ENCODE measurements around the gene MSI2. TPM values are rescaled to one million over a fixed set of nuclear protein-coding genes. Genes with fewer than 3 reads are reported as not detected.

The MSI2 gene
- total and polyA plus RNA-seq, 2 donors (not counting 1 experiment from before 2014, with no cell fraction given), result 16.1 to 196 TPM

DNA sequence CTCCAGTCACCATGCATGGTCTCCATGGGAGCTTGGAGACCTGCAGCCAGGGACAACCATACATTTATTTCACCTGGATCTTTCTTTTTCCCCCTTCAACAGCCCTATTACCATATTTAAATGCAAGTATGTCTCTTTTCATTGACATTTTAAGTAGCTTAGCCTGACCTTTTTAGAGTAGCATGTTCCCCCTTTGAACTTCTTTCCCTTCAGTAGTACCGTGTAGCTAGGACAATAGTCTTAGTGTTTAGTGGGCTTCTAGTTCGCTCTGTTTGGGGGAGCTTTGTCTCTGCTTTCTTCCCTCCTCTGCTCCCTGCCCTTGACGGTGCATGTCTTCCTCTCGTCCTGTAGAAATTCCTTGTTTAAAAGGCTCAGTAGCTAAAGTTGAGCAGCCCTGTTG is 394.2 kb downstream of the MSI2 start:
- Histone ChIP-seq H3K27me3 (replicated peaks in 1 of 4; ENCODE audit: control extremely low read depth in 1 of 4, control insufficient read depth in 3 of 4, insufficient read depth in 4 of 4, low read length in 3 of 4) (no peaks in the 10 kb centered on the region), H3K4me3 (ENCODE audit: control extremely low read depth in 1 of 5, extremely low read depth in 1 of 5, insufficient read depth in 1 of 5, low read depth in 2 of 5, low read length in 4 of 5) (no peak overlapping the region), H3K27ac (ENCODE audit: low read length in 2 of 2) (no peak overlapping the region), H3K4me1 (ENCODE audit: control insufficient read depth in 2 of 2, insufficient read depth in 2 of 2, low read length in 2 of 2) (no peaks in the 10 kb centered on the region), H3K4me2 (replicated peaks; ENCODE audit: low read depth, low read length, poor library complexity, severe bottlenecking) (no peak overlapping the region), H3K9me3 (ENCODE audit: control extremely low read depth in 1 of 3, control insufficient read depth in 2 of 3, insufficient read depth in 1 of 3, low read length in 2 of 3) (no peaks in the 10 kb centered on the region), H3K9ac (ENCODE audit: low read length) (no peak overlapping the region), H2AFZ (ENCODE audit: insufficient read depth, low read depth, low read length, poor library complexity, severe bottlenecking) (no peak overlapping the region), H3K36me3 (replicated peaks in 1 of 2; ENCODE audit: control extremely low read depth in 1 of 2, control insufficient read depth in 1 of 2, extremely low read depth in 1 of 2, insufficient read depth in 2 of 2, low read length in 1 of 2) (peaks cover 0 to 4% of the 10 kb centered on the region in 2 experiments), H3K79me2 (ENCODE audit: control insufficient read depth, insufficient read depth, low read length) (no peaks in the 10 kb centered on the region), H4K20me1 (ENCODE audit: control insufficient read depth, insufficient read depth, low read length, poor library complexity, severe bottlenecking) (no peaks in the 10 kb centered on the region)
- intact Hi-C loops (cut with micrococcal nuclease), result no loop called here
- ATAC-seq (ENCODE audit: low read depth) (no peak), DNase-seq (no peak)
- WGBS (ENCODE audit: insufficient coverage), result 100% methylated on average over 1 of the region's 4 CpGs
- no peaks in the 10 kb centered on the region for H3K27me3 Mint-ChIP-seq
- TF ChIP-seq EZH2 (IDR thresholded peaks at IDR 0.05; ENCODE audit: borderline replicate concordance, insufficient read depth, low read depth, low read length, poor library complexity, severe bottlenecking) (no peak), CTCF (IDR thresholded peaks at IDR 0.05) (no peak)
- no peak overlapping the region for H3K4me3 Mint-ChIP-seq
- H3K27ac Mint-ChIP-seq, result no peak overlapping the region
- H3K9me3 Mint-ChIP-seq (ENCODE audit: insufficient read depth), result no peaks in the 10 kb centered on the region
- H3K4me1 Mint-ChIP-seq, result peaks cover 2% of the 10 kb centered on the region
- CTCF ChIA-PET, result no interaction called here
- POLR2A ChIA-PET, result no interaction called here

DNA sequence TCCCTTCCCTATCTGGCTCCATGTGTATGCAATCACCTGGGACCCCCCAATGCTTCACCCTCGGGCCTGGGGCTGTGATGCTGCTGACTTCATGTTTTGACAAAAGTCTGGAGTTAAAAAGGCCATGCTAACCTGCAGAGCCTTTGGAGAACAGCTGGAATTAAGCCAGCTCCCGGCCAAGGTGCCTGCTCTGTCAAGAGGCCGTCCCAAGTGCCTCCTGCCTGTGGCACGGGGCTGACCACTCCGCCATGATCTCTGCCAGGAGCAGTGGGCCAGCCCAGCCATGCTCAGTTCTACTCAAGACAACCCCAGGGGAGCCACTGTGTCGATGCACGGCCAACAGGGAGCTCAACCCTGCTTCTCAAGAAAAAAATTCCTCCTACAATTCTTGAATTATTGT is 395.1 kb downstream of the MSI2 start:
- H3K4me3 ChIP-seq (ENCODE audit: control extremely low read depth in 1 of 5, extremely low read depth in 1 of 5, insufficient read depth in 1 of 5, low read depth in 2 of 5, low read length in 4 of 5), result no peak overlapping the region
- H2AFZ ChIP-seq (ENCODE audit: insufficient read depth, low read depth, low read length, poor library complexity, severe bottlenecking), result no peak overlapping the region
- no peak for TF ChIP-seq CTCF (IDR thresholded peaks at IDR 0.05)
- no peak for TF ChIP-seq EZH2 (IDR thresholded peaks at IDR 0.05; ENCODE audit: borderline replicate concordance, insufficient read depth, low read depth, low read length, poor library complexity, severe bottlenecking)
- H3K4me2 ChIP-seq (replicated peaks; ENCODE audit: low read depth, low read length, poor library complexity, severe bottlenecking), result no peak overlapping the region
- ChIA-PET POLR2A (no interaction called here), CTCF (no interaction called here)
- H3K4me1 ChIP-seq (ENCODE audit: control insufficient read depth in 2 of 2, insufficient read depth in 2 of 2, low read length in 2 of 2), result no peaks in the 10 kb centered on the region
- intact Hi-C loops (cut with micrococcal nuclease), result no loop called here
- peaks cover 0 to 5% of the 10 kb centered on the region in 2 experiments for H3K36me3 ChIP-seq (replicated peaks in 1 of 2; ENCODE audit: control extremely low read depth in 1 of 2, control insufficient read depth in 1 of 2, extremely low read depth in 1 of 2, insufficient read depth in 2 of 2, low read length in 1 of 2)
- no peaks in the 10 kb centered on the region for H4K20me1 ChIP-seq (ENCODE audit: control insufficient read depth, insufficient read depth, low read length, poor library complexity, severe bottlenecking)
- 97% methylated on average over 5 of the region's 7 CpGs for WGBS (ENCODE audit: insufficient coverage)
- Mint-ChIP-seq H3K4me3 (no peak overlapping the region), H3K27ac (no peak overlapping the region), H3K9me3 (ENCODE audit: insufficient read depth) (no peaks in the 10 kb centered on the region), H3K4me1 (peaks cover 2% of the 10 kb centered on the region), H3K27me3 (no peaks in the 10 kb centered on the region)
- DNase-seq, result no peak
- no peak for ATAC-seq (ENCODE audit: low read depth)
- no peaks in the 10 kb centered on the region for H3K27me3 ChIP-seq (replicated peaks in 1 of 4; ENCODE audit: control extremely low read depth in 1 of 4, control insufficient read depth in 3 of 4, insufficient read depth in 4 of 4, low read length in 3 of 4)
- no peaks in the 10 kb centered on the region for H3K79me2 ChIP-seq (ENCODE audit: control insufficient read depth, insufficient read depth, low read length)
- H3K9ac ChIP-seq (ENCODE audit: low read length), result no peak overlapping the region
- H3K9me3 ChIP-seq (ENCODE audit: control extremely low read depth in 1 of 3, control insufficient read depth in 2 of 3, insufficient read depth in 1 of 3, low read length in 2 of 3), result no peaks in the 10 kb centered on the region
- H3K27ac ChIP-seq (ENCODE audit: low read length in 2 of 2), result no peak overlapping the region

All from B cell (primary cell).